MM.1S (cell line): Measurements from ENCODE around the gene XYLT2.

Experiments
- CTCF ChIP-seq: fragments of 300-600 bp; sonication (generic); IDR thresholded peaks from 2 replicates; pipeline ENCODE4 v1.5.1; 2016; ENCODE audit warnings: antibody characterized with exemption, low read length, mixed read lengths
- EZH2 ChIP-seq: fragments of 300-600 bp; sonication (generic); optimal IDR thresholded peaks from 2 replicates; pipeline ENCODE3; 2017; ENCODE audit warnings: low read depth, mild to moderate bottlenecking, antibody characterized with exemption, low read length, mixed read lengths

GRCh38 chr17:50317121-50317520 is 28.8 kb upstream of the XYLT2 start:
- TF ChIP-seq CTCF, result no peak
- TF ChIP-seq EZH2, result no peak
